Measurements from ENCODE around the gene DAPK1.

Gene DAPK1

GRCh38 chr9:87701491-87701890 lies 203.8 kb downstream of the DAPK1 start:
- no peaks in the 10 kb centered on the region for H3K27me3 Mint-ChIP-seq (ENCODE audit: low read depth)
- H3K27ac Mint-ChIP-seq, result peak overlapping the region in 1 of 3 experiments; percentile 80
- no peaks in the 10 kb centered on the region for H3K9me3 Mint-ChIP-seq
- H3K36me3 Mint-ChIP-seq (ENCODE audit: low read depth), result peaks cover 60% of the 10 kb centered on the region
- no peak for TF ChIP-seq CTCF (IDR thresholded peaks at IDR 0.05; ENCODE audit: unreplicated experiment in 3 of 3)
- peaks cover 5% of the 10 kb centered on the region for H3K4me1 Mint-ChIP-seq
- no peak overlapping the region for H3K4me3 Mint-ChIP-seq

GRCh38 chr9:87701931-87702421 lies 204.3 kb downstream of the DAPK1 start:
- H3K9me3 Mint-ChIP-seq, result no peaks in the 10 kb centered on the region
- H3K27me3 Mint-ChIP-seq (ENCODE audit: low read depth), result no peaks in the 10 kb centered on the region
- H3K4me3 Mint-ChIP-seq, result no peak overlapping the region
- peaks cover 58% of the 10 kb centered on the region for H3K36me3 Mint-ChIP-seq (ENCODE audit: low read depth)
- peaks cover 5% of the 10 kb centered on the region for H3K4me1 Mint-ChIP-seq
- H3K27ac Mint-ChIP-seq, result peak overlapping the region; percentile 9 to 80 (median 26)
- no peak for TF ChIP-seq CTCF (IDR thresholded peaks at IDR 0.05; ENCODE audit: unreplicated experiment in 3 of 3)

GRCh38 chr9:87702921-87703320 lies 205.3 kb downstream of the DAPK1 start:
- H3K4me1 Mint-ChIP-seq, result peaks cover 12% of the 10 kb centered on the region
- H3K9me3 Mint-ChIP-seq, result no peaks in the 10 kb centered on the region
- no peaks in the 10 kb centered on the region for H3K27me3 Mint-ChIP-seq (ENCODE audit: low read depth)
- H3K36me3 Mint-ChIP-seq (ENCODE audit: low read depth), result peaks cover 57% of the 10 kb centered on the region
- no peak overlapping the region for H3K4me3 Mint-ChIP-seq
- peak overlapping the region in 1 of 3 experiments; percentile 52 for H3K27ac Mint-ChIP-seq
- TF ChIP-seq CTCF (IDR thresholded peaks at IDR 0.05; ENCODE audit: unreplicated experiment in 3 of 3), result no peak

- Mint-ChIP-seq H3K36me3 (ENCODE audit: low read depth) (peaks cover 55% of the 10 kb centered on the region), H3K27me3 (ENCODE audit: low read depth) (no peaks in the 10 kb centered on the region), H3K4me1 (peaks cover 14% of the 10 kb centered on the region), H3K4me3 (no peak overlapping the region), H3K9me3 (no peaks in the 10 kb centered on the region), H3K27ac (peak overlapping the region in 2 of 3 experiments; percentile 23 to 56)
- no peak for TF ChIP-seq CTCF (IDR thresholded peaks at IDR 0.05; ENCODE audit: unreplicated experiment in 3 of 3)
Observed at GRCh38 chr9:87703636-87704276, 206.1 kb downstream of the DAPK1 start.

GRCh38 chr9:87704342-87704741 lies 206.7 kb downstream of the DAPK1 start:
- no peaks in the 10 kb centered on the region for H3K27me3 Mint-ChIP-seq (ENCODE audit: low read depth)
- peaks cover 14% of the 10 kb centered on the region for H3K4me1 Mint-ChIP-seq
- no peak overlapping the region for H3K4me3 Mint-ChIP-seq
- no peak overlapping the region for H3K27ac Mint-ChIP-seq
- no peaks in the 10 kb centered on the region for H3K9me3 Mint-ChIP-seq
- no peak for TF ChIP-seq CTCF (IDR thresholded peaks at IDR 0.05; ENCODE audit: unreplicated experiment in 3 of 3)
- peaks cover 52% of the 10 kb centered on the region for H3K36me3 Mint-ChIP-seq (ENCODE audit: low read depth)
